RPMI8226 (cell line): ENCODE data around the gene PTPN3.

Source experiments
- DNase-seq: peaks from one replicate; pipeline ENCODE4 v3.0.0-alpha.2; 2015

The PTPN3 gene

DNA sequence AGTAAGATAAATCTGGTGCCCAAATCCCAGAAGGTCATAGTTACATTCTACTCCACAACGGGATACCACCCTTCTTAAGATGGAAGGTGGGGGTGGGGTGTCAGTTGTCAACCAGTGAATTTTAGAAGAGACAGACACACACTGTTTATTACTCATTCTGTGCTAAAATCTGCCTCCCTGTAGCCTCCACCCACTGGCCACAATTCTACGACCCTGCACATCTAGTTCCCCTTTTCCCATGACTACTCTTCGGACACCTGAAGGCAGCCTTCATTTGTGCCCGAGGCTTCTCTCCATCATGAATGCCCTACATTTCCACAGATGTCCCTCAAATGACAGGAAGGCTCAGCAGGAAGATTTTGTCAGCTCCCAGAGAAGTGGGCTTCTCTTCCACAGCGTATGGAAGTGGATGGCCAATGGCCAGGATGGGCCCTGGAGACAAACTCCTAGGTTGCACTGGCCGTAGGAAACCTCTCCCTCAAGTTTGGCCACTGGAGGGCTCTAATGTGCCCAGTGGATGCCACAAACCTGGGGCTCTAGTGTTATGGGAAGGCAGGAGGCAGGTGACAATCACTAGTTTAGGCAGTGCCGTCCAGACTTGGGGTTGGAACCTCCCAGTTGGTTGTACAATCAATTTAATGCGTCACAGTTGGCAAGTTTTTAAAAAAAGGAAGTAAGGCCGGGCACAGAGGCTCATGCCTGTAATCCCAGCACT, 46.6 kb downstream of the PTPN3 start:
- DNase-seq: no peak

DNA sequence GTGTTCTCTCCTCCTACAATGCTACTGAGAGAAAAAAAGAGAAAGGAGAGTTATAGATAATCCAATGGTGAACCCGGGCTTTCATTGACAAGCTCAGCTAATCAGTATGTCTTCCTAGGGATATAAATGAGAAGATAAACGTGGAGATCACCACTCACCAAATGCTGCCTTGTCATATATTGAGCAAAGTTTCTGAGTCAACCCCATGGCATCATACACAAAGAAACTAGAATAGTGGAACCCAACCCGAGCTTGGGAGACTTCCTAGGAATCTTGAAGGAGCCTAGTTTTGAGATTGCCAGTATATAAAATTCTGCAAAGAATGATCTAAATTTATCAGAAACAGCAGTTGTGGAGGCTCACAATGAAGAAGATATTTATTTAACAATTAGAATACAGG, 47.8 kb downstream of the PTPN3 start:
- no peak for DNase-seq

DNA sequence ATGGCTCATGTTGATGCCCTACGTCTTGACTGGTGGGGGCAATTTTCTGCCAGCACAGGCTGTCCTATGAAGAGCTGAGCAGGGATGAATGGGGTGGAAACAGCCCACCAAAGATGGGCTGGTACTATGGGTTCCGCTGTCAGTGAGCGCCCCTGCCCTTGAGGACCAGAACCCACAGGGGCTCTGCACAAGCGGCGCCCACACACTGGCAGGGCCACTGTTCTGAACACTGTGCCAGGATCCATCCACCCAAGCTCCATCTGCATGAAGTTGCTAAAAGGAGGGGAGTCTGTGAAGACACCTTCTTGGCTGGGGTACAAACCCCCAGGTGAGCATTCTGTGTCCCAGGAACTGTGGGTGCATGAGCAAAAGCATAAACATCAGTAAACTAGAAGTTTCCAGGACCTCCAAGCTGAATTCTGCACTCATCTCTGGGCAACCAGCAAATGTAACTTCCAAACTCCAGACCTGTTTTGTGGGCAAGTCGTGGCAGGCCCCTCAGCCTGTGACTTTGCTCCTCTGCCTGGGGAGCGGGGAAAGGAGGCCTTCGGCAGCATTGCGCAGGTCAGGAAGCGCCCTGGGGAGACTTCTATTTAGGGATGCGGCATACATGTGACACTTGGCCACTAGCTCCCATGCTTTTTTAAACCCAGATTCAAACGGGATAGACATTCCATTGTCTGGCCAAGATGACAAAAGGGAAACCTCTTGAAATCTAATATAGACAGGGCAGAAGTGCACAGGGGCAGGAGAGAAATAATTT, 48.9 kb downstream of the PTPN3 start:
- no peak for DNase-seq

DNA sequence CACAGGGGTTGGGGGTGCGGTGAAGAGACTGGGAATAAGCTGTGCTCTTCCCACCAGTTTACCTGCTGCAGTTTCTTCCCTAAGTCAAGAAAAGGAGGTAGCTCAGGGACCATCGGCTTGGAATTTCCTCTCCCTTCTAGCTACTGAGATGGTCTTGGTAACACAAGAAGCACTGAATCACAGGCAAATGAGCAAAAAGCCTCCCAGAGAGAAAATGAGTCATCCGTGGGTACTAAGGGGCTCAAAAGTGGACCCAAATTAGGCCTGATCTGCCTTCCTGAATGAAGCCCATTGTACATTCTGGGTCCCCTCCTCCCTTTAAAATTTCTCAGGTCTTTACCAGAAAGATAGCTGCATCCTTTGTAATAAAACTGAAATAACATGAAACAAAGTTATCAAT, 49.9 kb downstream of the PTPN3 start:
- no peak for DNase-seq

DNA sequence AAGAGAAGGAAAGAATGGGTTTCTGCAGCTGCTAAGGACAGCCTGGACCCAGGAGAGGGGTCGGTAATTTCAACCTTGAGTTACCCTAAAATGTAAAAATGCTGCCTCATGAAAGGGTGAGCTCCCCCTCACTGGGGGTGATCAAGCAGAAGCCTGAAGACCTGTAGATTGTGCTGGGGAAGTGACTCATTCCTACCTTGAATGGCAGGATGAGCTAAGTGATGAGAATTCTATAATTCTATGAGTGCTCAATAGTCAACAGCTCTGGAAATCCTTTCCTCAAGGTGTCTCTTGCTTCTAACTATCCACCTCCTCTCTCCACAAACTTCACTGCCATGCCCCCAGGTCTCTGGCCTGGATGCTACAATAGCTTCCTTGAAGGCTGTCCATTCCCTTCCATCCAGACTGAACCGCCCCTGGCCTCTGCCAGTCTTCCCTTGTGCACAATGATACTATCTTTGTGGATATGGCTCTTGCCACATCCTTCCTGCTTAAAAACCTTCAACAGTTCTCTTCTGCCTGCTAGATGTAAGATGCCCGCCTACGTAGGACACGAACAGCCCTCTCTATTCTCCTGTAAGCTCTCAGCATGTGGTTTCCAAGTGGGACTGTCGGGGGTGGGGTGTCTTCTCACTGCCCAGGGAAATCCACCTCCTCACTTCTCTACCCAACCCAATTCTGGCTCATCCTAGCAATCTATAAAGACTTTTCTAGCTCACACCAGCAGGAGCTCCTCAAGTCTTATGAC, 50.6 kb downstream of the PTPN3 start:
- no peak for DNase-seq

DNA sequence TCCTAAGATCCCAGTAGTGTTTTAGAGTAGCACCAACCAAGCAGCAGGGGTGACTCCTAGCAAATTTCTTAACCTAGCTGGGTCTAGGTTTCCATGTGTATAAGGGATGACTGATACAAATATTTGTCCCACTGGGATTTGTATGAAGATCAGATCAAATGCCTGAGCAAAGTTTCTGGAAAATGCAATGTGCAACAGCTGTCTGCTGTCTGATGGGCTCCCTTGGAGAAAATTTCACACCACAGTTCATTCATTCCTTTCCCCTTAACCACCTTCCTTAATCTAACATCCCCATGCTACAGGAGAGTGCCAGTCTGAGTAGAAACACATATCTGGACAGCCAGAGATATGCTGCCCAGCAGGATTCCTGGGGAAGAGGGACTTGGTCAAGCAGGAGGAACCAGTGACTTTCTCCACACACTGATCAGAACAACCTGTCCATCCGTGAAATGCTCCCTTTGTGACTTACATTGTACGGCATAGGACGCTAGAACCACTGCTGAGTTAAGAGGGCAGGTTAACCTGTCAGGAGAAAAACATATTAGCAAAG, 53.3 kb downstream of the PTPN3 start:
- no peak for DNase-seq

DNA sequence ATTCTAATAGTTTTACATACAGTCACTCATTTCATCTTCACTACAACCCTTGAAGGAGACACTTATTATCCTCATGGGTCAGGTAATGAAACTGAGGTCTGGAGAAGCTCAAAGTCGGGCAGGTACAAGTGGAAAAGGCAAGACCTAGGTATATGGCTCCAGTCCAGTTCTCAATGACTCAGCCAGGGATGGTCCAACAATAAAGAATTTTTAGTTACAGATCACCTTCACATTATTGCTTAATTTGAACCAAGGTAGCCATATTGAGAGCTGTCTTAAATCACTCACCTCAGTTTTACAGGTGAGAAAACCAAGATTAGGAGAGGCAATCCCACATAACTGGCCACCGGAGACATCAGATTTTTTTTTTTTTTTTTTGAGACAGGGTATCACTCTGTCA, 55.4 kb downstream of the PTPN3 start:
- DNase-seq: no peak

DNA sequence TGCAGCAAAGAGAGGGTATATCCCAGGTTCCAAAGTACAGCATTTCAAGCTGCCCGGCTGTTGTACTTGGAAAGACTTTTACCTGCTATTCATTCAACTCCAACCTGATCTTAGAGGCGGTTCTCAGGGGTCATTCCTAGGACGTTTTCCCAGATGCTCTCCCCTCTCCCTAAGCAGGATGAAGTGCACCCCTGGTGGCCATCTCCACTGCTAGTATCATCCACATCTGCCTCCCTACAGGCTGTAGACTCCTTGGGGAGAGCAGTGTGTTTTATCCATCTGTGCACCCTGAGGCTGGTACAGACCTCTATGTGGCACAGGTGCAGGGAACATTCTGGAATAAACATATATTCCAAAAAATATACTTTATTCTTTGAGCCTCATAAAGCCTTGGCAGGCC, 56.8 kb downstream of the PTPN3 start:
- no peak for DNase-seq

DNA sequence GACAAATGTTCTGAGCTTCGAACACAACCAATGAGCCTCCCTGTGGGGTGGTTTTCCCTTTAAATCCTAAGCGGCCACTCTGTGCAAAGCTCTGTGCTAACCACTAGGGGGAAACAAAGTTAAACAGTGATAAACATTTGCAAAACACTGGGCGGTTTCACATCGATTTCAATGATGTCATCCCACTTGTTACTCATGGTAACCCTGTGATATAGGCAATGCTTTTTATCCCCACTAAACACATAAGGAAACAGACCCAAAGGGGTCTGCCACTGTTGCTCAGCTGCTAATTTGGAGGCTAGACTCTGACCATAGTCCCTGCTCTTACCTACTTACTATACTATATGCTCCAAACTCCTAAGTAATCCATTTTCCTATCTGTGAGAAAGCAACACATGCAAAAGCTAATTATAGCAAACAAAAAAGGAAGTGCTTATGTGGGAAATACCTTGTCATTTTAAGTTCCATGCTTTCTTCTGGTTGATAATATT, 57.3 kb downstream of the PTPN3 start:
- DNase-seq: peak; percentile 54

DNA sequence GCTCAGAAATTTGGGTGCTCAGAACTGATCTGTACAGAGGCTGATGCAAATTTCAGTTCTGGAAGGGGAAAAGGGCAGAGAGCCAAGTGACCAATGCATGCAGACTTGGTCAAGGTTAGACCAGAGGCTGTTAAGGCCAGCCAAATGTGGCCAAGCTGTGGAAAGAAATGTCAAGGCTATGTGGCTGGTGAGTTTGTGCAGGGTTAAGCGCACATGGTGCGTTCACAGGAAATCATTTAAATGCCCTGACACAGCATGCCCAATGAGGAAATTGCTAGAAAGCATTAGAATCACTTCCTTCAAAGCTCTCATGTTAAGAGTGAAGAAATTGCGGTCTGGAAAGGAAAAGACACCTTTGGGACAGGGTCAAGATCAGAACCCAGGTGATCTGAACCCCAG, 58.0 kb downstream of the PTPN3 start:
- no peak for DNase-seq

DNA sequence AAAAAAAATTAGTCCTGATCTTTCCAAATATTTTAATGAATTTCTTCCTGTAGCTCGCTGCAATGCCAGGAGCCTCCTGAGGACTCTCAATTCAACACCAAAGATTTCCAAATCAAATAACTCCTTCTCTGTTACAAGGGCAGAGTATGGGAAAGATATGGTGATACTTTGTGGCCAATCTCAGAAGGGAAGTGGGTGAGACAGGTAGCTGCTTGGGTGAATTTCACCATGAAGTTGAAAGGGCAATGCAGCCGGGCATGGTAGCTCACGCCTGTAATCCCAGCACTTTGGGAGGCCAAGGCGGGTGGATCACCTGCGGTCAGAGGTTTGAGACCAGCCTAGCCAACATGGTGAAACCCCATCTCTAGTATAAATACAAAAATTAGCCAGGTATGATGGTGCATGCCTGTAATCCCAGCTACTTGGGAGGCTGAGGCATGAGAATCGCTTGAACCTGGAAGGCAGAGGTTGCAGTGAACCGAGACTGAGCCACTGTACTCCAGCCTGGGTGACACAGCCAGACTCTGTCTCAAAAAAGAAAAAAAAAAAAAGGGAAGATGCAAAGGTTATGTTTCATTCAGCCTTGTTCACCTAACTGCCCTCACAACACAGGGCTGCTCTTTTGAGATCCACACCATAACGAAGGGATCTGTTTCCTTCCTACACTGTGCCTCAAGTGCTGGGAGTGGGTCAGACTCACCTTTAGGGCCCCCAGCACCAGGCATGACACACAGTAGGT, 58.6 kb downstream of the PTPN3 start:
- DNase-seq: no peak

DNA sequence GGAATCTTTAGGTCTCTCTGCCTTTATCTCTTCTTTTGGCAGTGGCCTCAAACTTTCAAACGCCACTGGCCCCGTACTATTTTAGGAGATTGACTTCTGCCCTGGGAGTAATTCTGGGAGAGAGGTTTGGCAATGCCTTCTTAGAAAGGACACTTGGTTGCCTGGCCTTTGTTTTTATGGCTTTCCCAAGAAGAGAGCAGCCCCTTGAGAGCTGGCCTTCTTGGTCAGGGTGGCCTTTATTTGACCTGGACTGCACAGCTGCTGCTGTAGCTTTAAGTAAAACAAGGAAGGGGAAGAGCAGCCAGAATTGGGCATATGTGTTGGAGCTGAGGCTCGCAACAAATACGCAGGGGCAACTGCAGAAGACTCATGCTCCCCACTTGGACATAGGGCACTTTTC, 60.8 kb downstream of the PTPN3 start:
- DNase-seq: no peak

DNA sequence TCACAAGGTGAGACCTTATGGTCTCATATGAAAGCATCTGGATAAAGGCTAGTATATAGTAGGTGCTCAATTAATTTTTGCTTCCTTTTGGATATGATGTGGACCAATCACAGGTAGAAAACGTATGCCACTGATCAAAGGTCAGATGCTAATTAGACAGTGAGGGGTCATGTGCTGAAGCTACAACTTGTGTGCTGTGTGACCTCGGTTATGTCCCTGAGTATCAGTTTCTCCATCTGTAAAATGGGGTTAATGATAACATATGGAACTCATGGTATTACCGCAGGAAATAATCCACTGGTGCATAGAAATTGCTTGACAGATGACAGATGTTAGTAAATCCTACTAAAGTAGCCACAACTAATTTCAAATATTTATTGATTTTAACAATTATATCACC, 62.0 kb downstream of the PTPN3 start:
- DNase-seq: no peak

DNA sequence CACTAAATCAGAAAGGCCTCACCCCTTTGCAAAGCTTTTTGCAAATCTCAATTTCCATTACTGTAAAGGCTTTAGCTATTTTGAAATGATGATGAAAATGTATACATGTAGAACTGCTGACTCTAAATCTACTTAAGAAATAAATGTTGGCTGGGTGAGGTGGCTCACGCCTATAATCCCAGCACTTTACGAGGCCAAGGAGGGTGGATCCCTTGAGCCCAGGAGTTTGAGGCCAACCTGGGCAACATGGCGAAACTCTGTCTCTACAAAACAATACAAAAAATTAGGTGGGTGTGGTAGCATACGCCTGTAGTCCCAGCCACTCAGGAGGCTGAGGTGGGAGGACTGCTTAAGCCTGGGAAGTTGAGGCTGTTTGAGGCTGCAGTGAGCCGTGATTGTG, 64.6 kb downstream of the PTPN3 start:
- no peak for DNase-seq

DNA sequence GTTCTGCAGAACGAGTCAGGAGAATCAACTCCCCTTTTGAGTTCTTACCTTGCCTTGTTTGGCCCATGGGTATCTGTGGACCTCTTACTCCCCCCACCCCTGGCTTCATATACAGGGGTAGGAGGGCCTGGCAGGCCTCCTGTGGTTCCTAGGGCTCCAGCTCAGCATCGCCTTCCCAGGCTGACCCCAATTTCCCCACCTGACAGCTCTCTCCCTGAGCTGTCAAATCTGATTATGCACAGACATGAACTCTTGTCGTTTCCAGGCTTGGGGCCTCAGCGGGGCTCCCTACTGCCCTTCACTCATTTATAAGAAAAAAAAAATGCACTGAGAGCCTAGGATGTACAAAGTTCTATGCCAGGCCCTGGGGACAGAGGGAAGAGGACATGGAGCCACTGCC, 67.9 kb downstream of the PTPN3 start:
- no peak for DNase-seq

DNA sequence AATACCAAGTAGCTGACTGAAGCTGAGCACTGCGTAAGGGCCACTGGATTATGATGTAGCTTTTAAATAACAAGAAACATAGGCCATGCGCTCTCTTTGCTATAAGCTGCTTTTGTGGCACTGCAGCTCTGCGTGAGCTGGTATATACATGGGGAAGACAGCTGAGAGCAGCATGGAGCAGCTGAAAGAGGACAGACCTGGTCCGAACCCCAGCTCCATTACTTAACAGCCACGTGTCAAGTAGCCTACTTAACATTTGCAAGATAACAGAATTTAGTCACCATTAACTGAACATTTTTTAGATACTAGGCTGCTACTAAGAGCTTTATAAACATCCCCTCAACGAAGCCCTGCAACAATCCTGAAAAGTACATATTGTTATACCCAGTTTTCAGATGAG, 69.3 kb downstream of the PTPN3 start:
- DNase-seq: no peak

DNA sequence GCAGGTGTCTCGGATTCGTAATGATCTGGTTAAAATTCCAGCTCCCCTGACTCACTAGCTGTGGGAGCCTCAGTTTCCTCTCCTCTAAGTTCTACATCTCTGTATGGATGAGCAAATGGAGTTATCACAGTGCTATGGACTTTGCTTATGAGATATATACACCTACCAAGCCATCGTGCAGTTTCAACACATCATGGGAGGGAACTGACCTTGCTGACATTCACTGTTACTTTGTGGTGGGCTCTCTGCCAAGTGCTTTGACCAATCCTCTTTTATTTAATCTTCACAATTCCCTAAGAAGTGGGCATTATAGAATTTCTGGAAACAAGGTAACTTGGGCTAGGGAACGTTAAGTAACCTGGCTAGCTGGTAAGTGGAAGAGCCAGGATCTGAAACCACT, 70.2 kb downstream of the PTPN3 start:
- no peak for DNase-seq

DNA sequence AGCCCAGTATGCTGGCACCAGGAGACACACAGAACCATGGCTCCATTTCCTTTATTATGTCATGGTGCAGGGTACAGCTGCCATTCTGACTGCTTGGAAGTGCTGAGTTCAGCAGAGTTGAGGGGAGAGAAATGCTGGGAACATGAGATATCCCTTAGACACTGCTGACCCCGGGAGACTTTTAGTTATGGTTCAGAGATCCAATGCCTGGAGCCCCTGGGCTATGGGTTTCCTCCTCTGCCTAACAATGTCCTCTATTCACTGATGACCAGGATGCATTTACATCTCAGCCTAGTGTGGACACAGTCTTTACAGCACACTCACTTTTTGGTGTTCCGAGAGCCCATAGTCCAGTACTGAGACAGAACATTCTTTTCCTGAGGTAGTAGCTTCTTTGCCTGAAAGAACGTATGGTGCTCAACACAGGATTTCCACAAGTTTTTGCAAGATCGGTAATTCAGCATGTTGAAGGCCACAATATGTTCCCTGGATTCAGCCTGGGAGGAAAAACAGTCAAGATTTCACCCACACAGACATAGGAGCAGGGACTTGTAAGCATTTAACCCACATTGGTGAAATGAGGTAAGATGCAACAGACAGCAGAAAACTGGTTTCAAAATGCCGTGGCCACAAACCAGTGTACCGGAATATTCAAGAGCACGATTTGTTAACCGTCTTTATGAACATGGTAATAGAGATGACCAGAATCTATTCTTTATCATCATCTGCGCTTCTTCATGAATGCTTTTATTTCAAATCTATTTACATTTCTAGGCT, 71.3 kb downstream of the PTPN3 start:
- DNase-seq: no peak

DNA sequence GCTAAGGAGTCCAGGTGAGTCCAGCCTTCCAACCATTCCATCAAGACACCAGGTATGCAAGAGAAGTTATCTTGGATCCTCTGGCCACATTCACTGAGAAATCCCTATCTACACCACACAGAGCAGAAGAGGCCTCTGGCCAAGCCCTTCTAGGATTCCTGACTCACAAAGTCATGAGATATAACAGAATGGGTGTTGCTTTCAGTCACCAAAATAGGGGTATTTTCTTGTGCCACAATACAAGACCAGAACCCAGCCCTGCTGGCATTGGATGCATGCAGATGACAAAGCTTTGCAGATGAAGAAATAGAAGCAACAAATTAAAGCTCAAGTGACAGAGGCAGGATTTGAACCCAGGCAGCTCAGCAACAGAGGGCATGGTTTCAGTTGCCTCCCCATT, 73.5 kb downstream of the PTPN3 start:
- no peak for DNase-seq

DNA sequence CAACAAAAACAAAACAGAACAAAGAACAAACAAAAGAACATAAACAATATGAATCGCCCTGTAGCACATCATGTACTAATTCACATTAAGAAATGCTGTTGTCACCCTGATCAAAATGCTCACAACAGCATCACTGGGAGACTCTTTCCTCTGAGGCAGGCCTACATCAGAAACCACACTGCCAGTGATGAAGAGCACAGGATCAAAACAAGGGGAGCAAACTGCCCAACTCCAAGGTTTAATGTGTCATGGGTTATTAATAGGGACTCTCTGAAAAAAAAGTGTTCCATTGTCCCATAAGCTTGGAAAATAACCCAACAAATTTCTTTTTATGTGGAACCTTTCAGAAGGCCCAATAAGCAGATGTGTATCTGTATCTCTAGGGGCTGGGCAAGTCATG, 74.2 kb downstream of the PTPN3 start:
- DNase-seq: no peak

DNA sequence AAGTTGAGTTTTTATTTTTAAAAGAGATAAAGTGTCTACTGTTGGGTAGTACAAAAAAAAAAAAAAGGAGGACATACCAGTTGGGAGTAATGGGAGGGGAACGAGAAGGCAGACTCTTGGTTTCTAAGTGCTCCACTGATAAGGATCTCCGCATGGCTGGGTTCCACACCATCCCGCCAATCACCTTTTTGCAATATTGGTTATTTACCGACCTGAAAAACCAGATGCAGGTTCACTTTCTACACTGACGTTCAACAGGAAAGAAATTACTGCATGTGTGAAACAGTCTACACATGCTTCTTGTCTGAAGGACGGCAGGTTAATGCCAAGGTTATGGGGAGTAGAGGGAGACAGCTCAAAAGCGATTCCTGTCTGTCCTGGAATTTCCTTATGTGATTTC, 75.5 kb downstream of the PTPN3 start:
- DNase-seq: no peak
